ENCODE results near the gene WIPF1.

The WIPF1 gene

GRCh38 chr2:174629506-174629905 lies 31.9 kb upstream of the WIPF1 start:
- ChIA-PET CTCF (no interaction called here), POLR2A (no interaction called here)
- TF ChIP-seq ZSCAN16 (tag by site-specific recombination; IDR thresholded peaks at IDR 0.05) = no peak
- TF ChIP-seq ZNF514 (tag by site-specific recombination; IDR thresholded peaks at IDR 0.05) = no peak
- TF ChIP-seq ZNF350 (tag by site-specific recombination; IDR thresholded peaks at IDR 0.05) = no peak
- TF ChIP-seq HOXD13 (CRISPR knock-in tag; IDR thresholded peaks at IDR 0.05; ENCODE audit: borderline replicate concordance) = no peak
- TF ChIP-seq ZNF280C (tag by site-specific recombination; IDR thresholded peaks at IDR 0.05) = no peak
- no peak for TF ChIP-seq ZBTB26 (tag by site-specific recombination; optimal IDR thresholded peaks at IDR 0.05)
- no peak for TF ChIP-seq ZNF664 (tag by site-specific recombination; IDR thresholded peaks at IDR 0.05)
- TF ChIP-seq ZFP69B (tag by site-specific recombination; IDR thresholded peaks at IDR 0.05) = no peak
- TF ChIP-seq ZSCAN30 (tag by site-specific recombination; IDR thresholded peaks at IDR 0.05) = no peak
- TF ChIP-seq YY1 (tag by site-specific recombination; IDR thresholded peaks at IDR 0.05) = no peak
- no peak for TF ChIP-seq ZNF341 (tag by site-specific recombination; IDR thresholded peaks at IDR 0.05; ENCODE audit: low read depth)
- TF ChIP-seq ZNF549 (tag by site-specific recombination; IDR thresholded peaks at IDR 0.05) = no peak
- TF ChIP-seq ZFP37 (tag by site-specific recombination; IDR thresholded peaks at IDR 0.05) = no peak
- TF ChIP-seq ZNF76 (tag by site-specific recombination; IDR thresholded peaks at IDR 0.05; ENCODE audit: borderline replicate concordance, low read depth) = no peak
- no peak for TF ChIP-seq ZNF654 (tag by site-specific recombination; IDR thresholded peaks at IDR 0.05; ENCODE audit: low read depth)
- no peak for TF ChIP-seq ZNF302 (tag by site-specific recombination; IDR thresholded peaks at IDR 0.05; ENCODE audit: low read depth)
- TF ChIP-seq ZBTB21 (tag by site-specific recombination; IDR thresholded peaks at IDR 0.05) = no peak
- TF ChIP-seq MYNN (tag by site-specific recombination; IDR thresholded peaks at IDR 0.05; ENCODE audit: borderline replicate concordance) = no peak
- Histone ChIP-seq H3K27ac (ENCODE audit: extremely low read depth, low read depth, low read length) (no peak overlapping the region), H3K36me3 (ENCODE audit: control insufficient read depth in 2 of 2, insufficient read depth in 1 of 2, low read length in 2 of 2) (no peaks in the 10 kb centered on the region), H3K4me1 (ENCODE audit: control insufficient read depth, insufficient read depth, low read length) (no peaks in the 10 kb centered on the region), H3K4me3 (ENCODE audit: low read depth, low read length) (no peak overlapping the region), H3K9me3 (ENCODE audit: control insufficient read depth, insufficient read depth, low read depth, low read length) (no peaks in the 10 kb centered on the region)

GRCh38 chr2:174628528-174629169 lies 31.0 kb upstream of the WIPF1 start:
- H3K27ac ChIP-seq (ENCODE audit: extremely low read depth, low read depth, low read length) = no peak overlapping the region
- no peaks in the 10 kb centered on the region for H3K4me1 ChIP-seq (ENCODE audit: control insufficient read depth, insufficient read depth, low read length)
- no peaks in the 10 kb centered on the region for H3K36me3 ChIP-seq (ENCODE audit: control insufficient read depth in 2 of 2, insufficient read depth in 1 of 2, low read length in 2 of 2)
- CTCF ChIA-PET = interaction anchor here (0.6 kb wide), 1 partner anchor 59 kb away, joined by 4 read pairs; no protein-coding TSS in a partner anchor
- POLR2A ChIA-PET = no interaction called here
- H3K4me3 ChIP-seq (ENCODE audit: low read depth, low read length) = no peak overlapping the region
- H3K9me3 ChIP-seq (ENCODE audit: control insufficient read depth, insufficient read depth, low read depth, low read length) = no peaks in the 10 kb centered on the region
- TF ChIP-seq ZSCAN30 (tag by site-specific recombination; IDR thresholded peaks at IDR 0.05) (no peak), ZNF513 (tag by site-specific recombination; IDR thresholded peaks at IDR 0.05) (no peak), ZNF239 (tag by site-specific recombination; IDR thresholded peaks at IDR 0.05) (no peak), MYNN (tag by site-specific recombination; IDR thresholded peaks at IDR 0.05; ENCODE audit: borderline replicate concordance) (no peak), ZNF19 (tag by site-specific recombination; IDR thresholded peaks at IDR 0.05; ENCODE audit: low read depth) (no peak), ZNF16 (tag by site-specific recombination; IDR thresholded peaks at IDR 0.05; ENCODE audit: low read depth) (no peak), ZNF768 (tag by site-specific recombination; IDR thresholded peaks at IDR 0.05) (no peak), PRDM1 (tag by site-specific recombination; IDR thresholded peaks at IDR 0.05) (no peak), ZNF677 (tag by site-specific recombination; IDR thresholded peaks at IDR 0.05) (no peak), ZNF555 (tag by site-specific recombination; conservative IDR thresholded peaks at IDR 0.05) (no peak), ZBTB44 (tag by site-specific recombination; IDR thresholded peaks at IDR 0.05) (no peak), ZNF521 (tag by site-specific recombination; IDR thresholded peaks at IDR 0.05) (no peak), ZNF274 (IDR thresholded peaks at IDR 0.05; ENCODE audit: low read length) (no peak), ZNF274 (tag by site-specific recombination; IDR thresholded peaks at IDR 0.05; ENCODE audit: borderline replicate concordance) (no peak), BCL11B (tag by site-specific recombination; IDR thresholded peaks at IDR 0.05; ENCODE audit: low read depth) (no peak)
